Measurements from ENCODE around the gene GAPT.
A peak's percentile ranks its signal among the peaks of the same experiment; 100 is the strongest.

Gene GAPT

GRCh38 chr5:58491216-58491892 is at the start of gene GAPT:
Gene GAPT, plus strand, starts transcription at chr5:58491435. Its CDS starts 3,102 bp downstream, at chr5:58494537.
- ATAC-seq = no peak

GRCh38 chr5:58444805-58445204 is 46.4 kb upstream of the GAPT start:
- ATAC-seq = no peak

- no peak for ATAC-seq
Measured at GRCh38 chr5:58446024-58446423, 45.2 kb upstream of the GAPT start.

GRCh38 chr5:58447226-58447625 is 44.0 kb upstream of the GAPT start:
- no peak for ATAC-seq

- no peak for ATAC-seq
Measured at GRCh38 chr5:58450018-58450417, 41.2 kb upstream of the GAPT start.

- no peak for ATAC-seq
Measured at GRCh38 chr5:58450811-58451629, 40.2 kb upstream of the GAPT start.

GRCh38 chr5:58451732-58452565 is 39.3 kb upstream of the GAPT start:
- ATAC-seq = no peak

- no peak for ATAC-seq
Measured at GRCh38 chr5:58452566-58453258, 38.5 kb upstream of the GAPT start.

- ATAC-seq = no peak
Measured at GRCh38 chr5:58453306-58453705, 37.9 kb upstream of the GAPT start.

- no peak for ATAC-seq
Measured at GRCh38 chr5:58454025-58454424, 37.2 kb upstream of the GAPT start.

GRCh38 chr5:58455066-58455465 is 36.2 kb upstream of the GAPT start:
- ATAC-seq = no peak

- ATAC-seq = no peak
Measured at GRCh38 chr5:58455480-58455879, 35.8 kb upstream of the GAPT start.

GRCh38 chr5:58456026-58456425 is 35.2 kb upstream of the GAPT start:
- no peak for ATAC-seq

- no peak for ATAC-seq
Measured at GRCh38 chr5:58456486-58456885, 34.7 kb upstream of the GAPT start.

GRCh38 chr5:58457050-58457449 is 34.2 kb upstream of the GAPT start:
- no peak for ATAC-seq

- no peak for ATAC-seq
Measured at GRCh38 chr5:58458141-58458742, 33.0 kb upstream of the GAPT start.

GRCh38 chr5:58458743-58459145 is 32.5 kb upstream of the GAPT start:
- ATAC-seq = no peak

GRCh38 chr5:58459146-58460001 is 31.9 kb upstream of the GAPT start:
- ATAC-seq = no peak

- peak; percentile 77 to 80 for ATAC-seq
Measured at GRCh38 chr5:58460002-58460731, 31.1 kb upstream of the GAPT start, which contains the start of gene PLK2. Gene PLK2, minus strand, starts transcription at chr5:58460086. Its CDS starts 127 bp downstream, at chr5:58459959.

GRCh38 chr5:58460732-58461286 is 30.4 kb upstream of the GAPT start:
- peak; percentile 70 to 71 for ATAC-seq
